Dendritic cell treated with granulocyte-macrophage colony-stimulating factor and Interleukin-4, amounts not matched to agents 40 ng/mL and 50 ng/mL, for 4 days (primary cell): ENCODE results near the gene TAPBPL.
"Not testable (repeated sequence)": the region's sequence is repeated elsewhere in the genome, so short reads cannot be mapped to it uniquely, and the experiment has no call there.

ENCODE experiments used
- H3K27ac Mint-ChIP-seq: one replicate; pipeline ENCODE4 v1.8.0; 2022; ENCODE audit warnings: mild to moderate bottlenecking, mixed read lengths
- H3K27me3 Mint-ChIP-seq: one replicate; pipeline ENCODE4 v1.8.0; 2022; ENCODE audit warnings: mild to moderate bottlenecking, mixed read lengths
- H3K36me3 Mint-ChIP-seq: one replicate; pipeline ENCODE4 v1.8.0; 2022; ENCODE audit warnings: low read depth, mixed read lengths
- H3K4me1 Mint-ChIP-seq: one replicate; pipeline ENCODE4 v1.8.0; 2022; ENCODE audit warnings: low read depth, mixed read lengths
- H3K4me3 Mint-ChIP-seq: one replicate; pipeline ENCODE4 v1.8.0; 2022; ENCODE audit warnings: mild to moderate bottlenecking, moderate library complexity, mixed read lengths
- H3K9me3 Mint-ChIP-seq: one replicate; pipeline ENCODE4 v1.8.0; 2022; ENCODE audit warnings: mixed read lengths
- intact Hi-C: fragments of 100-400 bp; cut with micrococcal nuclease; formaldehyde crosslinking; loops from one replicate; pipeline ENCODE4 v1.15.0; 2022

The TAPBPL gene

DNA sequence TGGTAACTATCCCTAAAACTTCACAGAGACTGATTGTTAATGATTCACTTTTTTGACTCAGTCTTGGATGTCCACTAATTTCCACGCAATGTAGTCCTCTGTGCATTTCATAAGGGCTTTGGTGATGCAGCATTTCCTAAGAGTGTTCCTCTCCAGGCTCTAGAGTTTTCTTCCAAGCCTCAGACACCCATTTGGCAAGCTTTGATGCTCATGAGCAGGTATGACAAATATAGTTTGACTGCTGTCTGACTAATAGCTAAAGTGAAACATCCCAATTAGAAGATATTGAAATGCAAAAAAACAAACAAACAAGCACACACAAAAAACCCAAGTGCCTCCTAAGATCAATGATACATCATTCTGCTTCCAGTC is 20.1 kb downstream of the TAPBPL start:
- Mint-ChIP-seq H3K4me1 (peaks cover 50% of the 10 kb centered on the region), H3K27me3 (peaks cover 3% of the 10 kb centered on the region), H3K4me3 (no peak overlapping the region), H3K9me3 (no peaks in the 10 kb centered on the region), H3K27ac (no peak overlapping the region), H3K36me3 (peaks cover 17% of the 10 kb centered on the region)
- intact Hi-C loops, result loop anchor here (2.0 to 10.0 kb wide), 2 partner anchors 23 to 63 kb away; partner anchors contain the start of genes GAPDH and NCAPD2

DNA sequence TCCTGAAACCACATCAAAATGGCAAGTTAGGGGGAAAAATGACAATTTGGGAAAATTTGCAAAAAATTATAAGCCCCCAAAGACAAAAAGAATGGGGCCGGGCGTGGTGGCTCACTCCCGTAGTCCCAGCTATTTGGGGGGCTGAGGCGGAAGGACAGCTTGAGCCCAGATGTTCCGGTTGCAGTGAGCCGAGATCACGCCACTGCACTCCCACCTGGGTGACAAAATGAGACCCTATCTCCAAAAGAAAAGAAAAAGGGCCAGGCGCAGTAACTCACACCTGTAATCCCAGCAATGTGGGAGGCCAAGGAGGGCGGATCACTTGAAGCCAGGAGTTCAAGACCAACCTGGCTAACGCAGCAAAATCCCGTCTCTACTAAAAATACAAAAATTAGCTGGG is 20.6 kb downstream of the TAPBPL start:
- no peak overlapping the region for H3K4me3 Mint-ChIP-seq
- intact Hi-C loops, result loop anchor here (10.0 kb wide), 1 partner anchor 62 kb away; the partner anchor contains the start of gene GAPDH
- peaks cover 12% of the 10 kb centered on the region for H3K36me3 Mint-ChIP-seq
- H3K27ac Mint-ChIP-seq, result no peak overlapping the region
- peaks cover 45% of the 10 kb centered on the region for H3K4me1 Mint-ChIP-seq
- no peaks in the 10 kb centered on the region for H3K9me3 Mint-ChIP-seq
- H3K27me3 Mint-ChIP-seq, result peaks cover 3% of the 10 kb centered on the region

DNA sequence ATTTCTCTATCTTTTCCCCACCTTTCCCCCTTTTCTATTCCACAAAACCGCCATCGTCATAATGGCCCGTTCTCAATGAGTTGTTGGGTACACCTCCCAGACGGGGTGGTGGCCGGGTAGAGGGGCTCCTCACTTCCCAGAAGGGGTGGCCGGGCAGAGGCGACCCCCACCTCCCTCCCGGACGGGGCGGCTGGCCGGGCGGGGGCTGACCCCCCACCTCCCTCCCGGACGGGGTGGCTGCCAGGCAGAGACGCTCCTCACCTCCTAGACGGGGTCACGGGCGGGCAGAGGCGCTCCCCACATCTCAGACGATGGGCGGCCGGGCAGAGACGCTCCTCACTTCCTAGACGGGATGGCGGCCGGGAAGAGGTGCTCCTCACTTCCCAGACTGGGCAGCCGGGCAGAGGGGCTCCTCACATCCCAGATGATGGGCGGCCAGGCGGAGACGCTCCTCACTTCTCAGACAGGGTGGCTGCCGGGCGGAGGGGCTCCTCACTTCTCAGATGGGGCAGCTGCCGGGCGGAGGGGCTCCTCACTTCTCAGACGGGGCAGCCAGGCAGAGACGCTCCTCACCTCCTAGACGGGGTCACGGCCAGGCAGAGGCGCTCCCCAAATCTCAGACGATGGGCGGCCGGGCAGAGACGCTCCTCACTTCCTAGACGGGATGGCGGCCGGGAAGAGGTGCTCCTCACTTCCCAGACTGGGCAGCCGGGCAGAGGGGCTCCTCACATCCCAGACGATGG is 23.6 kb downstream of the TAPBPL start:
- Mint-ChIP-seq H3K27ac (peak overlapping the region; percentile 13), H3K27me3 (peaks cover 12% of the 10 kb centered on the region), H3K4me1 (peaks cover 21% of the 10 kb centered on the region)
- not testable (repeated sequence) for H3K4me3 Mint-ChIP-seq, H3K9me3 Mint-ChIP-seq, H3K36me3 Mint-ChIP-seq
- intact Hi-C loops, result loop anchor here (10.0 kb wide), 1 partner anchor 59 kb away; the partner anchor contains the start of gene GAPDH

DNA sequence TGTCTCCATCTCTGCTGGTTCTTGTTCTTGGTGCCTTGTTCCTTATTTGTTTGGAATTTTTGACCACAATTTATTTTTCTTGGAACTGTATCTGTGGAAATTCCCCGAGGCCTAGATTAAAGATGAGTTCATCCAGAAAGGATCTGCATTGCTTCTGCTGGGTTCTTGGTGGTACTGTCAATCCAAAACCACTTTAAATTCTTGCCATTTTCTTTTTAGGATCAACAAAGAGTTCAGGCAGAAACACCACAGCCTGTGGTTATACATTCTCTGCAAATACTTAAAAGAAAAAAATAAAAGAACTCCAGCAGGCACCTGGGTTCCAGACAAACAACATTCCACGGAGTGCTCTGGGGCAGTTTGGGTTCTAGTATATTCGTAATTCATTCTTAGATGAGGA is 24.6 kb downstream of the TAPBPL start:
- H3K9me3 Mint-ChIP-seq, result no peaks in the 10 kb centered on the region
- peak overlapping the region; percentile 13 for H3K27ac Mint-ChIP-seq
- H3K36me3 Mint-ChIP-seq, result no peaks in the 10 kb centered on the region
- H3K27me3 Mint-ChIP-seq, result peaks cover 12% of the 10 kb centered on the region
- H3K4me3 Mint-ChIP-seq, result no peak overlapping the region
- intact Hi-C loops, result loop anchor here (10.0 kb wide), 1 partner anchor 58 kb away; the partner anchor contains the start of gene GAPDH
- peaks cover 15% of the 10 kb centered on the region for H3K4me1 Mint-ChIP-seq

DNA sequence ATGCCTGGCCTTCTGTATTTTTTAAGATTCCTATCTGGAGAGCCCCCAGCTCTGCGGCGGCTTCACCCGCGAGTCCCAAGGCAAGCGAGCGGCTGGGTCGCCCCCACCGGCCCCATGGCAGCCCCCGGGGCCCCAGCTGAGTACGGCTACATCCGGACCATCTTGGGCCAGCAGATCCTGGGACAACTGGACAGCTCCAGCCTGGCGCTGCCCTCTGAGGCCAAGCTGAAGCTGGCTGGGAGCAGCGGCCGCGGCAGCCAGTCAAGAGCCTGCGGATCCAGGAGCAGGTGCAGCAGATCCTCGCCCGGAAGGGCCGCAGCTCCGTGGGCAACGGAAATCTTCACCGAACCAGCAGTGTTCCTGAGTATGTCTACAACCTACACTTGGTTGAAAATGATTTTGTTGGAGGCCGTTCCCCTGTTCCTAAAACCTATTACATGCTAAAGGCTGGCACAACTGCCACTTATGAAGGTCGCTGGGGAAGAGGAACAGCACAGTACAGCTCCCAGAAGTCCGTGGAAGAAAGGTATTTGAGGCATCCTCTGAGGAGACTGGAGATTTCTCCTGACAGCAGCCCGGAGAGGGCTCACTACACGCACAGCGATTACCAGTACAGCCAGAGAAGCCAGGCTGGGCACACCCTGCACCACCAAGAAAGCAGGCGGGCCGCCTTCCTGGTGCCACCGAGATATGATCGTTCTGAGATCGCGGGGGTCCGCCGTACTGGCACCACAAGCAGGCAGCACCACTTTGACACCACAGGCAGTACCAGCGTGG is 25.9 kb downstream of the TAPBPL start:
- intact Hi-C loops, result loop anchor here (10.0 kb wide), 1 partner anchor 57 kb away; the partner anchor contains the start of gene GAPDH
- H3K9me3 Mint-ChIP-seq, H3K27ac Mint-ChIP-seq, H3K36me3 Mint-ChIP-seq, H3K4me3 Mint-ChIP-seq: not testable (repeated sequence)
- peaks cover 12% of the 10 kb centered on the region for H3K27me3 Mint-ChIP-seq
- peaks cover 14% of the 10 kb centered on the region for H3K4me1 Mint-ChIP-seq

DNA sequence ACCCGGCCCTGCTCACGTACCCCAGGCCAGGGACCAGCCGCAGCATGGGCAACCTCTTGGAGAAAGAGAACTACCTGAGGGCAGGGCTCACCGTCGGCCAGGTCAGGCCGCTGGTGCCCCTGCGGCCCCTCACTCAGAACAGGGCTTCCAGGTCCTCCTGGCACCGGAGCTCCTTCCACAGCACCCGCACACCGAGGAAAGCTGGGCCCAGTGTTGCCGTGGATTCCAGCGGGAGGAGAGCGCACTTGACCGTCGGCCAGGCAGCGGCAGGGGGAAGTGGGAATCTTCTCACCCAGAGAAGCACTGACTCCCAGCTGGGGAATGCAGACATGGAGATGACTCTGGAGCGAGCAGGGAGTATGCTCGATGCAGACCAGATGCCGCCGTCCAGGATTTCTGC is 26.6 kb downstream of the TAPBPL start:
- H3K4me1 Mint-ChIP-seq, result peaks cover 14% of the 10 kb centered on the region
- H3K27me3 Mint-ChIP-seq, result peaks cover 13% of the 10 kb centered on the region
- intact Hi-C loops, result loop anchor here (10.0 kb wide), 1 partner anchor 56 kb away; the partner anchor contains the start of gene GAPDH
- no peaks in the 10 kb centered on the region for H3K9me3 Mint-ChIP-seq
- H3K4me3 Mint-ChIP-seq, result no peak overlapping the region
- no peak overlapping the region for H3K27ac Mint-ChIP-seq
- H3K36me3 Mint-ChIP-seq, result no peaks in the 10 kb centered on the region

DNA sequence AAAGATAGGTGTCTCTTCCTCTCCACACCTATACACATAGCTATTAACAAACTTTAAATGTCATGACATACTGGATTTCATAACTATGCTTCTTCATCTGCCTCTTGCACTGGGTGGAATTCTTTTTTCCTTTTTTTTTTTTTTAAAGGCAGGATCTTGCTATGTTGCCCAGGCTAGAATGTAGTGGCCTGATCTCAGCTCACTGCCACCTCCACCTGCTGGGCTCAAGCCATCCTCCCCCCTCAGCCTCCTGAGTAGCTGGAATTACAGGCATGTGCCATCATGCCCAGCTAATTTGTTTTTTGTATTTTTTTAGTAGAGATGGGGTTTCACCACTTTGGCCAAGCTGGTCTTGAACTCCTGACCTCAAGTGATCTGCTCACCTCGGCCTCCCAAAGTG is 36.4 kb downstream of the TAPBPL start:
- H3K4me1 Mint-ChIP-seq, result no peaks in the 10 kb centered on the region
- no peak overlapping the region for H3K4me3 Mint-ChIP-seq
- intact Hi-C loops, result no loop called here
- peaks cover 21% of the 10 kb centered on the region for H3K36me3 Mint-ChIP-seq
- no peaks in the 10 kb centered on the region for H3K9me3 Mint-ChIP-seq
- peaks cover 3% of the 10 kb centered on the region for H3K27me3 Mint-ChIP-seq
- H3K27ac Mint-ChIP-seq, result no peak overlapping the region

DNA sequence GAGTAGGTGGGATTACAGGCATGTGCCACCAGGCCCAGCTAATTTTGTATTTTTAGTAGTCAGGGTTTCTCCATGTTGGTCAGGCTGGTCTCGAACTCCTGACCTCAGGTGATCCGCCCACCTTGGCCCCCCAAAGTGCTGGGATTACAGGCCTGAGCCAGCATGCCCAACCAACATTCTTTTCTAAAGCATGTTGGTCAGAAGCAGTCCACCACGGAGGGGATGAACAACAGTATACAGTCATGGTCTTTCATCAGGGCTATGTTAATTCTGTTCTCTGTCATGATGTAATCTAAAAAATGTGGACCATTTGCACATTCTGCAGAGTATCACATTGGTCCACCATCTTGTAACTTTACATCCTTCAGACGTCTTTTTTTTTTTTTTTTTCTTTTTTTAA is 37.6 kb downstream of the TAPBPL start:
- peaks cover 4% of the 10 kb centered on the region for H3K4me1 Mint-ChIP-seq
- H3K27me3 Mint-ChIP-seq, result no peaks in the 10 kb centered on the region
- H3K4me3 Mint-ChIP-seq, result no peak overlapping the region
- H3K36me3 Mint-ChIP-seq, result peaks cover 26% of the 10 kb centered on the region
- intact Hi-C loops, result no loop called here
- no peak overlapping the region for H3K27ac Mint-ChIP-seq
- H3K9me3 Mint-ChIP-seq, result no peaks in the 10 kb centered on the region

DNA sequence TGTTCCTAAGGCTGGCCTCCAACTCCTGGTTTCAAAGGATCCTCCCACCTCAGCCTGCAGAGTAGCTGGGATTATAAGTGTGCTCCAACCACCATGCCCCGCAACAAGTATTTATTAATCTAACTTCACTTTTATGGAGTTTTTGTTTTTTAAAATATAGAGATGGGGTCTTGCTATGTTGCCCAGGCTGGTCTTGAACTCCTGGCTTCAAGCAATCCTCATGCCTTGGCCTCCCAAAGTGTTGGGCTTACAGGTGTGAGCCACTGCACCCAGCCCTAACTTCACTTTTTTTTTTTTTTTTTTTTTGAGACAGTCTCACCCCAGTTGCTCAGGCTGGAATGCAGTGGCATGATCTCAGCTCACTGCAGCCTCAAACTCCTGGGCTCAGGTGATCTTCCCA is 38.8 kb downstream of the TAPBPL start:
- H3K4me1 Mint-ChIP-seq, result peaks cover 15% of the 10 kb centered on the region
- H3K27ac Mint-ChIP-seq, H3K4me3 Mint-ChIP-seq: not testable (repeated sequence)

DNA sequence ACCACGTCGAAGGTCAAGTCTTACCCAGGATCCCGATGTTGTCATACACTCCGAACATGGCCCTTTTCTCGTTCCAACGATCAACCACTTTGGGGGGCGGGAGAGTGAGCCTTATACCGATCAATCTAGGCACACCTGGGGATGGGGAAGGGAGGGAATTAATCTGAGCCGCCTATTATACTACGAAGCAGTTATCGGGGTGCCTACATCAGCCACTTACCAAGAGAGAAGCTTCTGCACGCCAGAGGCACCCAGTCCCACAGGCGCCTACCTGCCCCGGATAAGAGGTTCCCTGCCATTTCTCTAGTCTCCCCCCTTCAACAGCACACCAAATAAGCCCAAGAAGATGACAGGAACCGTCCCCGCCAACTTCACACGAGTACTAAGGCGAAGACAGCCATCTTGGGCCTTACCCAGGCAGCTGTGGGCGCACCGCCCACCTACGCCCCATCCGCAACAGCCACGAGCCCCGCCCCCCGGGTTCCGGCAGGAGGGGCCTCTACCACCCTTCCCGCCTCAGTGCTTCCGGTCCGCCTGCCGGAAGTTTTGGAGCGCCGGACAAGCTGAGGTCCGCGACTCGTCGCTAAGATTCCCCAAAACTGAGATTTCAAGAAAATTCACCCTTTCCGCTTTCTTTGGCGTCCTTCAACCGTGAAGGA is 41.1 kb downstream of the TAPBPL start, which contains the start of gene MRPL51:
Gene MRPL51, minus strand, starts transcription at position 425 of the 659 bp plus-strand sequence. Its CDS starts 126 bp downstream, at position 299.
- Mint-ChIP-seq H3K36me3 (peaks cover 50% of the 10 kb centered on the region), H3K27me3 (no peaks in the 10 kb centered on the region), H3K27ac (peak within 1 kb of the TSS; percentile 99), H3K4me3 (peak within 1 kb of the TSS; percentile 95), H3K9me3 (no peaks in the 10 kb centered on the region), H3K4me1 (peaks cover 15% of the 10 kb centered on the region)
- intact Hi-C loops, result loop anchor here (1.0 to 5.0 kb wide), 2 partner anchors 41 to 169 kb away; partner anchors contain the start of genes GAPDH and ING4

More for the DNA sequence above, 38.8 kb downstream of the TAPBPL start:
- not testable (repeated sequence) for H3K27me3 Mint-ChIP-seq, H3K9me3 Mint-ChIP-seq
- peaks cover 27% of the 10 kb centered on the region for H3K36me3 Mint-ChIP-seq
- intact Hi-C loops, result loop anchor here (5.0 kb wide), 1 partner anchor 172 kb away; the partner anchor contains the start of gene ING4

DNA sequence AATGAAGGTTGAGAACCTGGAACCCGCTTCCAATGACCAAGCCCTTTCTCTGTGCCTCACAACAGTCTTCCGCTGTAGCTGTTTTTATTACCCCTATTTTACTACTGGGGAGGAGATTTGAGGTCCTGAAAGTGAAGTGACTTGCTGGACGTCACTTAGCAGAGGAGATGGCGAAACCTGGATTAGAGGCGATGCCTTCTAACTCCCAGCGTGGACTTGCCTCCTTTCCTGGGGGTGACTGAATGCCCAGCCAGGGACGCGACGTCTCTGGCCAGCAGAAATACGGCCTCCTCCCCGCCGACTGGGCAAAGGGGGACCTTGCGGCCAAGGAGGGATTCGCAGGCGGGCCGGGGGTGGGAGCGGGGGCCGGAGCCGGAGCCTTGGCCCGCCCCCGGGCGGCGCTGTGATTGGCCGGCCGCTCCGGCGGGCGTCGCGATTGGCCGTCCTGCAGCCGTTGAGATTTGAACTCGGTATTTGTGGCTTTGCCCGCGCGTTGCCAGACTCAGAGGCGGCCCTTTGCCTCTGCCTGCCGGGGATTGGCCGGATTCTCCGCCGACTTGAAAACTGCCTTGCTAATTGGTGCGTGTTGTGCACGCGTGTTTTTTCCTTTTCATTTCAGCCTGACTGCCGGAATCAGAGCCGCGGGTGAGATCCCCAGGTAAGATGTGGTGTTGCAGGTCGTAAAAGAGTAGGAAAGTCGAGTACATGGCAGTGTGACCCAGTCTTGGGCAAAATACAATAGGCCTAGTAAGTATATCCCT is 41.8 kb downstream of the TAPBPL start, which contains the start of gene NCAPD2:
Gene NCAPD2, plus strand, starts transcription at position 606 of the 761 bp plus-strand sequence. CDS start 997 bp downstream, outside the sequence.
- Mint-ChIP-seq H3K4me3 (peak within 1 kb of the TSS; percentile 95), H3K27me3 (no peaks in the 10 kb centered on the region), H3K9me3 (no peaks in the 10 kb centered on the region), H3K36me3 (peaks cover 50% of the 10 kb centered on the region), H3K27ac (peak within 1 kb of the TSS; percentile 99), H3K4me1 (peaks cover 15% of the 10 kb centered on the region)
- intact Hi-C loops, result loop anchor here (1.0 to 5.0 kb wide), 3 partner anchors 23 to 169 kb away; partner anchors contain the start of genes GAPDH, ING4 and VAMP1

DNA sequence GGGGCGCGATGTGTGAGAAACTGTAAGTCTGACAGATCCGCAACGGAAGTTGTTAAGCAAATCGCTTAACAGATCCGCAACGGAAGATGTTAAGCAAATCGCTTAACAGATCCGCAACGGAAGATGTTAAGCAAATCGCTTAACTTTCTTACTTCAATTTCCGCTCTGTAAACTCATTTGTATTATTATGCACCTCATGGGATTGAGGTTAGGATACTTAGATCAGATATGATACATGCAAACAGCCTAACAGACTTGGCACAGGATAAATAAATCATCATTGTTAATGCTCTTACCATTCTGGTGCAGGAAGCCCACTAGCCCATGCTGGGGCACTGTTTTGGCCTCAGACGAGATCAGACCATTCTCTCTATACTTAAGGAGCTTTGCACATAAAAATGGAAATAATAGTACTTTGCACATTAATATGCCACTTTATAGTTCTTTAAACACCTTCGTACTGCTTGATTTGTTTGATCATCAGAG is 42.5 kb downstream of the TAPBPL start:
- Mint-ChIP-seq H3K4me1 (peaks cover 15% of the 10 kb centered on the region), H3K27ac (peak overlapping the region; percentile 99), H3K36me3 (peaks cover 50% of the 10 kb centered on the region), H3K9me3 (no peaks in the 10 kb centered on the region), H3K27me3 (no peaks in the 10 kb centered on the region), H3K4me3 (peak overlapping the region; percentile 95)
- intact Hi-C loops, result loop anchor here (2.0 to 5.0 kb wide), 2 partner anchors 24 to 168 kb away; partner anchors contain the start of genes ING4 and VAMP1
